AG09309 (cell line): ENCODE data around the gene CSNK1D.

Source experiments
- DNase-seq: peaks from one replicate; pipeline ENCODE4 v3.0.0-alpha.2; 2010; ENCODE audit warnings: low read depth
- H3K4me3 ChIP-seq: 2 replicates; pipeline ENCODE4 v1.5.1; 2011; ENCODE audit warnings: mild to moderate bottlenecking, low read depth, low read length, moderate library complexity; ENCODE audit not compliant: control insufficient read depth
- CTCF ChIP-seq: IDR thresholded peaks from 2 replicates; pipeline ENCODE4 v1.5.1; 2011; ENCODE audit warnings: mild to moderate bottlenecking, low read depth, low read length, inconsistent platforms; ENCODE audit not compliant: insufficient read depth, control insufficient read depth; ENCODE audit errors: missing control alignments

Gene CSNK1D

GRCh38 chr17:82319619-82320062 is 46.1 kb upstream of the CSNK1D start:
- no peak for DNase-seq
- TF ChIP-seq CTCF: no peak
- H3K4me3 ChIP-seq: no peak overlapping the region

GRCh38 chr17:82318772-82319606 is 45.5 kb upstream of the CSNK1D start:
- TF ChIP-seq CTCF: no peak
- no peak for DNase-seq
- H3K4me3 ChIP-seq: no peak overlapping the region

- no peak for TF ChIP-seq CTCF
- no peak overlapping the region for H3K4me3 ChIP-seq
- DNase-seq: no peak
These were observed 44.6 kb upstream of the CSNK1D start for GRCh38 chr17:82318169-82318498.

GRCh38 chr17:82317394-82318168 is 44.1 kb upstream of the CSNK1D start, which contains the start of gene CD7:
Gene CD7 (minus strand): TSS chr17:82317608. CDS start chr17:82317495, 113 bp downstream.
- DNase-seq: no peak
- H3K4me3 ChIP-seq: no peak within 1 kb of the TSS

GRCh38 chr17:82316651-82317393 is 43.3 kb upstream of the CSNK1D start:
- DNase-seq: no peak
- TF ChIP-seq CTCF: no peak
- no peak overlapping the region for H3K4me3 ChIP-seq

More at GRCh38 chr17:82317394-82318168, 44.1 kb upstream of the CSNK1D start, which contains the start of gene CD7:
- no peak for TF ChIP-seq CTCF

- H3K4me3 ChIP-seq: no peak overlapping the region
- TF ChIP-seq CTCF: no peak
These were observed 42.3 kb upstream of the CSNK1D start for GRCh38 chr17:82315703-82316358.

More at GRCh38 chr17:82315703-82316358, 42.3 kb upstream of the CSNK1D start:
- no peak for DNase-seq
